GM12878 (cell line): ENCODE data around the gene ZNF132. TPM values are rescaled to one million over a fixed set of nuclear protein-coding genes. Genes with fewer than 3 reads are reported as not detected.

Source experiments
- ATAC-seq: fragments of 200-7000 bp; cut with Tn5 transposase; 3 replicates; pipeline ENCODE4 v1.9.1; 2020; ENCODE audit warnings: mild to moderate bottlenecking, moderate library complexity
- BruUV-seq: library from RNA; stranded (reverse); fragments of 400-500 nt; replicated peaks from 2 replicates; lab custom pipeline; 2021; lab: Mats Ljungman, UMichigan
- CTCF ChIA-PET: fragments of 300-600 bp; sonication (Branson Sonifier 250); formaldehyde crosslinking; extraction: SDS; loops from one replicate; lab custom pipeline; 2021; ENCODE audit warnings: inconsistent platforms; lab: Yijun Ruan, JAX
- POLR2A ChIA-PET: fragments of 350-600 bp; formaldehyde crosslinking; extraction: SDS; loops from one replicate; lab custom pipeline; 2021; ENCODE audit warnings: inconsistent platforms; lab: Charles Lee
- RAD21 ChIA-PET: fragments of 300-600 bp; sonication (Branson Sonifier 250); formaldehyde crosslinking; loops from one replicate; lab custom pipeline; 2023; ENCODE audit warnings: antibody characterized with exemption; ENCODE audit not compliant: unreplicated experiment; lab: Charles Lee
- SMC1A ChIA-PET: fragments of 300-600 bp; sonication (Branson Sonifier 250); formaldehyde crosslinking; loops from one replicate; lab custom pipeline; 2023; ENCODE audit not compliant: unreplicated experiment, uncharacterized antibody; lab: Charles Lee
- DNase-seq: peaks from one replicate; pipeline ENCODE4 v3.0.0-alpha.2; 2011; ENCODE audit warnings: low read depth, low spot score
- FAIRE-seq: peaks from 3 replicates; lab custom pipeline; 2011; peaks lifted over from hg19 to GRCh38; lab: Jason Lieb, UNC
- H2AFZ ChIP-seq: 2 replicates; pipeline ENCODE4 v1.6.0; 2011; ENCODE audit warnings: low read depth, low read length, control low read depth; ENCODE audit not compliant: control insufficient read depth
- H3K27ac ChIP-seq: 2 replicates; pipeline ENCODE4 v1.5.1; 2011; ENCODE audit warnings: control low read depth; ENCODE audit not compliant: control insufficient read depth, insufficient read depth
- H3K27me3 ChIP-seq, 2 experiments: replicated peaks in 1 of 2; 2 replicates each; pipeline versions ENCODE4 v1.6.0 to v1.6.1; 2011; ENCODE audit warnings: low read length in 1 of 2; ENCODE audit not compliant: control insufficient read depth in 2 of 2, insufficient read depth in 2 of 2
- H3K36me3 ChIP-seq, 2 experiments: 2 replicates each; pipeline ENCODE4 v1.5.1; 2011; ENCODE audit warnings: low read length in 1 of 2; ENCODE audit not compliant: control insufficient read depth in 2 of 2, insufficient read depth in 2 of 2
- H3K4me1 ChIP-seq: 2 replicates; pipeline ENCODE4 v1.6.1; 2011; ENCODE audit warnings: mild to moderate bottlenecking, low read length, moderate library complexity, mixed read lengths; ENCODE audit not compliant: control insufficient read depth, insufficient read depth
- H3K4me2 ChIP-seq: 2 replicates; pipeline ENCODE4 v1.6.0; 2011; ENCODE audit warnings: control low read depth; ENCODE audit not compliant: control insufficient read depth, insufficient read depth
- H3K4me3 ChIP-seq: fragments of 200-600 bp; sonication (generic); 2 replicates; pipeline ENCODE4 v1.5.1; 2016
- H3K79me2 ChIP-seq: 2 replicates; pipeline ENCODE4 v1.6.0; 2011; ENCODE audit warnings: low read length; ENCODE audit not compliant: control insufficient read depth, insufficient read depth
- H3K9ac ChIP-seq: 2 replicates; pipeline ENCODE4 v1.8.0; 2011; ENCODE audit warnings: low read length, control low read depth, mixed read lengths; ENCODE audit not compliant: control insufficient read depth, insufficient read depth
- H3K9me3 ChIP-seq: replicated peaks from 3 replicates; pipeline ENCODE4 v1.5.1; 2011; ENCODE audit warnings: mild to moderate bottlenecking, low read length; ENCODE audit not compliant: control insufficient read depth, insufficient read depth
- H4K20me1 ChIP-seq: 2 replicates; pipeline ENCODE4 v1.6.0; 2011; ENCODE audit not compliant: control insufficient read depth, insufficient read depth
- BCL11A ChIP-seq: IDR thresholded peaks from 2 replicates; pipeline ENCODE4 v1.6.1; 2011; ENCODE audit warnings: low read depth, low read length
- BMI1 ChIP-seq: fragments of 450-650 bp; IDR thresholded peaks from 2 replicates; pipeline ENCODE4 v1.6.1; 2016; ENCODE audit warnings: mild to moderate bottlenecking, moderate library complexity, borderline replicate concordance
- ESRRA ChIP-seq: IDR thresholded peaks from 2 replicates; pipeline ENCODE4 v1.6.1; 2012; ENCODE audit warnings: mild to moderate bottlenecking, low read length, improper control_type of control experiment
- FOXM1 ChIP-seq: IDR thresholded peaks from 2 replicates; pipeline ENCODE4 v1.6.1; 2012; ENCODE audit warnings: low read depth, mild to moderate bottlenecking, inconsistent platforms, low read length, moderate library complexity
- NRF1 ChIP-seq: conservative IDR thresholded peaks from 2 replicates; pipeline ENCODE4 v1.6.1; 2011; ENCODE audit warnings: mild to moderate bottlenecking, low read depth, low read length, improper control_type of control experiment
- SMARCA5 ChIP-seq: fragments of 450-650 bp; IDR thresholded peaks from 2 replicates; pipeline ENCODE4 v1.6.1; 2017; ENCODE audit warnings: mild to moderate bottlenecking
- SP1 ChIP-seq: IDR thresholded peaks from one replicate; pipeline ENCODE4 v1.6.1; 2011; ENCODE audit warnings: low read depth, low read length
- STAT3 ChIP-seq: IDR thresholded peaks from 2 replicates; pipeline ENCODE4 v1.6.1; 2011; ENCODE audit warnings: low read depth, low read length, improper control_type of control experiment
- TCF7 ChIP-seq: IDR thresholded peaks from 2 replicates; pipeline ENCODE4 v1.6.1; 2014; ENCODE audit warnings: antibody characterized with exemption, borderline replicate concordance
- USF2 ChIP-seq: IDR thresholded peaks from 2 replicates; pipeline ENCODE4 v1.6.1; 2011; ENCODE audit warnings: low read depth, low read length, improper control_type of control experiment, borderline replicate concordance
- WGBS: methylation state at CpG from one replicate; pipeline ENCODE4 v1.1.6; 2016; ENCODE audit warnings: low lambda C conversion rate; ENCODE audit not compliant: insufficient replicate concordance, insufficient coverage; ENCODE audit errors: missing lambda C conversion rate; 5-methylcytosine and 5-hydroxymethylcytosine counted together
- in situ Hi-C: fragments of 300-500 bp; cut with MboI; formaldehyde crosslinking; loops from 9 replicates; pipeline ENCODE4 v1.14.3; 2018; ENCODE audit warnings: mixed read lengths
- intact Hi-C: fragments of 100-400 bp; cut with micrococcal nuclease; formaldehyde crosslinking; loops from one replicate; pipeline ENCODE4 v1.14.2; 2022; ENCODE audit not compliant: unreplicated experiment
- polyA plus RNA-seq, 11 experiments: library from polyadenylated mRNA; depleted of rRNA in 4 of 11; unstranded in 6 of 11; stranded (reverse) in 5 of 11; fragments of >200 nt; fragmentation: Nextera tagmentation in 4 of 11; fragmentation: Illumina TruSeq in 1 of 11; extraction: Ambion mirVana in 4 of 11; extraction: Trizol in 1 of 11; gene quantifications; 1 replicate in 1 of 11; 2 replicates in 10 of 11; pipeline versions ENCODE4 v1.2.1 to v1.2.3, GENCODE V29; 2011 to 2016; ENCODE audit warnings: inconsistent platforms in 2 of 11, missing spikeins in 2 of 11, low read depth in 1 of 11
- total RNA-seq, 4 experiments: library from RNA; depleted of rRNA in 3 of 4; stranded (reverse); fragments of >200 nt in 3 of 4; fragmentation: Illumina TruSeq in 1 of 4; extraction: Trizol in 1 of 4; gene quantifications; 2 replicates each; pipeline versions ENCODE4 v1.2.1 to v1.2.3, GENCODE V29; 2013 to 2021

The ZNF132 gene
- total and polyA plus RNA-seq, 10 of the 15 experiments (the other 5 are each of a cell fraction or from before 2014, with no cell fraction given): 0.56 to 4.0 (median 2.3) TPM

- Histone ChIP-seq H3K27me3 (no peaks in the 10 kb centered on the region), H3K4me1 (peaks cover 4% of the 10 kb centered on the region; the same call in 1 of the 2 replicates), H3K4me3 (no peak overlapping the region), H2AFZ (no peak overlapping the region), H3K27ac (no peak overlapping the region), H3K36me3 (peaks cover 0 to 2% of the 10 kb centered on the region in 2 experiments; a peak in 1 of 4 replicates), H3K79me2 (no peaks in the 10 kb centered on the region), H3K4me2 (no peak overlapping the region), H3K9ac (no peak overlapping the region), H3K9me3 (no peaks in the 10 kb centered on the region), H4K20me1 (no peaks in the 10 kb centered on the region)
- in situ Hi-C loops (no loop called here), intact Hi-C loops (no loop called here)
- 98% methylated on average over 2 of the region's 2 CpGs for WGBS
- BruUV-seq: no TSS peak
- TF ChIP-seq BCL11A (no peak), USF2 (no peak), SP1 (no peak), TCF7 (no peak), STAT3 (no peak), SMARCA5 (no peak), FOXM1 (no peak), BMI1 (no peak), ESRRA (no peak), NRF1 (no peak)
- CTCF ChIA-PET: no interaction called here
- FAIRE-seq (no peak), DNase-seq (no peak), ATAC-seq (no peak)
- POLR2A ChIA-PET: interaction anchor here (1.4 kb wide), 1 partner anchor 9 kb away, joined by 7 read pairs; the partner anchor contains the start of gene ZNF324B
- SMC1A ChIA-PET: interaction anchor here (1.0 kb wide), 1 partner anchor 25 kb away, joined by 3 read pairs; no protein-coding TSS in a partner anchor
- RAD21 ChIA-PET: interaction anchor here (0.6 kb wide), 1 partner anchor 277 kb away, joined by 3 read pairs; the partner anchor contains the start of gene ZNF274
These were observed 20.1 kb upstream of the ZNF132 start for GRCh38 chr19:58460039-58460438.
